Fibroblast of skin of back (primary cell): ENCODE results near the gene ZNF107.
"Not testable (repeated sequence)": the region's sequence is repeated elsewhere in the genome, so short reads cannot be mapped to it uniquely, and the experiment has no call there.

Experiments
- DNase-seq: peaks from one replicate; pipeline ENCODE4 v3.0.0-alpha.2; 2013

ZNF107 gene

DNA sequence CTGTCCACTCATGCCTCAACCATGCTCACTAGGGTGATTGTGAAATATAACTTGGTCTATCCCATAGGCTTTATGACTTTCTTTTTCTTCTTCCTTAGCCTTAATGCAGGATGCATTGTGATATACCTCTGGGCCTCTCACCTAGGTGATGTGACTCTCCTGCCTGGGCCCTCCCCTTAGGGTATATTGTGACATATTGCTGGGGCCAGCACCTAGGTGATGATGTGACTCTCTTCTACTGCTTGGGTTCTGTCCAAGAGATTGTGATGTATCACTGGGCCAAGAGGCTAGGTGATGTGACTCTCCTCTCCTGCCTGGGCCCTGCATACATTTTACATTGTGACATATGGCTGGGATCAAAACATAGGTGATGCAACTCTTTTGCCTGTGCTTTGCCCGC is 14.7 kb upstream of the ZNF107 start:
- no peak for DNase-seq

DNA sequence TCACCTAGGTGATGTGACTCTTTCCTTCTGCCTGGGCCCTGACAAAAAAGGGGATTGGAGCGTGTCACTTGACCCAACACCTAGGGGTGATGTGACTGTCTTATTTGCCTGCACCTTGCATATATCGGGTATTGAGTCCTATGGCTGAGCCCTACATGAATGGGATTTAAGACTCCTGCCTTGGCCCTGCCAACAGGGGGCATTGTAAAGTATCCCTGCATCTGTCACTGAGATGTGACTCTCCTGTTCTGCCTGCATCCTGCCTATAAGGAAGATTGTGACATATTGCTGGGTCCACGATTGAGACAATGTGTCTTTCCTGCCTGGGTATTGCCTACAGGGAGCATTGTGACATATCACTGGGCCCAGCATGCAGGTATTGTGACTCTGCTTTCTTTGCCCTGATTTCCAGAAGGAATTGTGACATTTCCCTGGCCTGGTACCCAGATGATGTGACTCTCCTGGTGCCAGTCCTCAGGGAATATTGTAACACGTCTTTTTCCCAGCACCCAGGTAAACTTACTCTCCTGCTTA is 14.2 kb upstream of the ZNF107 start:
- DNase-seq: no peak

DNA sequence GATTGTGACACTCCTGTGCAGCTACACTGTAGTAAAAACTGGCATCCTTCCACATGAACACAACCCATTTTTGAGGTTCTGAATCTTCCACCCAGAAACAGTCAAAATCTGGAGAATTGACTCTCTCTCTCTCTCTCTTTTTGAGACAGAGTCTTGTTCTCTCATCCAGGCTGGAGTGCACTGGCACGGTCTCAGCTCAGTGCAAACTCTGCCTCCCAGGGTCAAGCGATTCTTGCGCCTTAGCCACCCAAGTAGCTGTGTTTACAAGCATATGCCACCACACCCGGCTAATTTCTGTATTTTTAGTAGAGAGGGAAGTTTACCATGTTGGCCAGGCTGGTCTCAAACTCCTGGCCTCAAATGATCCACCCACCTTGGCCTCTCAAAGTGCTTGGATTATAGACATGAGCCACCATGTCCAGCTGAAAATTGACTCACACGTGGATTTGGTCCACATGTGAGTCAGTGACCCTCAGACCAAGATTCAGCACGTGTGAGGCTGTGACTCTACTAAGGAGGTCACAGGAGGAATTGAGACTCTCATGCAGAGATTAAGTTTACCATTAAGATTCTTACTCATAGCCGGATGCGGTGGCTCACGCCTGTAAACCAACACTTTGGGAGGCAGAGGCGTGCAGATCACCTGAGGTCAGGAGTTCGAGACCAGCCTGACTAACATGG is 12.1 kb upstream of the ZNF107 start:
- no peak for DNase-seq

DNA sequence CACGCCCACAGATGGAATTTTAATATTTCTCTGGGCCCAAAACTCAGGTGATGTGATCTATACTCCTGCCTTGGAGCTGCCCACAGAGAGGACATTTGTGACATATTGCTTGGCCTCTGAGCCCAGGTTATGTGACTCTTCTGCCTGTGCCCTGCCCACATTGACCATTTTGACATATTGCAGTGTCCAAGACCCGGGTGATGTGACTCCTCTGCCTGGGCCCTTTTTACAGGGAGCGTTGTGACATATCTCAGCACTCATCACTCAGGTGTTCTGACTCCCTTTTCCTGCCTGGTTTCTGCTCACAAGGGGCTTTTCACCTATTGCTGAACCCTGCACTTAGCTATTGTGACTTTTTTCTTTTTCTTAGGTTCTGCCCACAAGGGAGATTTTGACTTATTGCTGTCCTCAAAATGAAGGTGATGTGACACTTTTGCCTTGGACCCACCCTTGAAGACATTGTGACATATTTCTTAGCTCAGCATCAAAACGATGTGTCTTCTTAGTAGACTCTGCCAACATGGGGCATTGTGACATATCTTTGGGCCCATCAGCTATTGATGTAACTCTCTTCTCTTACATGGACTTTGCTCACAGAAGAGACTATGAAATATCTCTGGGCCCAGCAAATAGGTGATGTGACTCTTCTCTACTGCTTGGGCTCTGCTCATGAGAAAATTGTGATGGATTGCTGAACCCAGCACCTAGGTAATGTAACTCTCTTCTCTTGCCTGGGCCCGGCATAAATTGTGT is 11.0 kb upstream of the ZNF107 start:
- DNase-seq: no peak

DNA sequence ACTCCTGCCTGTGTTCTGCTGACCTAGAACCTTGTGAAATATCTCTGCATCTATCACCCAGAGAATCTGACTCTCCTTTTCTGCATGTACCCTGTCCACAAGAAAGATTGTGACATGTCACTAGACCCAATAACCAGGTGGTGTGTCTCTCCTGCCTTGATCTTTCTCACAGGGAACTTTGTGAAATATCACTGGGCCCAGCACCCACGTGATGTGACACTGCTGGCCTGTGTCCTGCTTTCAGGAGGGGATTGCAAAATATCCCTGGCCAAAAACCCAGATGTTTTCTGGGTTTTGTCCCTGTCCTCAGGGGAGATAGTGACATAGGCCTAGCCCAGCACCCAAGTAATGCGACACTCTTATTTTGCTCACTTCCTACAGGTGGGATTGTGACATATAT is 10.1 kb upstream of the ZNF107 start:
- no peak for DNase-seq

DNA sequence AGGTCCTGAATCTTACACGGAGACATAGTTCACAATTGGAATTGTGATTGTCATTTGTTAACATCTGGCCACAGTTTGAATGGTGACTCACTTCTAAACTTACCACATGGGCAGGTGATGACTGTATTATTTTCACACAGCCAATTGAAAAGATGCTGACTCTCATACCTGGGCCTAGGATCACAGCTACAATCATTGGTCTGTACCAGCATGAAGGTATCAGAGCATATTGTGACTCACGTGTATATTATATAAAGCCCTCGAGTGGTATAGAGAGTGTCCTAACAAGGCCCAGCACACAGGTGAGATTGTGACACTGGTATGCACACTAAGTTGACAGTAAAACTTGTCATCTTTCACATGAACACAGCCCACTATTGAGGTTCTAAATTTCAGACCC is 9.4 kb upstream of the ZNF107 start:
- DNase-seq: no peak

DNA sequence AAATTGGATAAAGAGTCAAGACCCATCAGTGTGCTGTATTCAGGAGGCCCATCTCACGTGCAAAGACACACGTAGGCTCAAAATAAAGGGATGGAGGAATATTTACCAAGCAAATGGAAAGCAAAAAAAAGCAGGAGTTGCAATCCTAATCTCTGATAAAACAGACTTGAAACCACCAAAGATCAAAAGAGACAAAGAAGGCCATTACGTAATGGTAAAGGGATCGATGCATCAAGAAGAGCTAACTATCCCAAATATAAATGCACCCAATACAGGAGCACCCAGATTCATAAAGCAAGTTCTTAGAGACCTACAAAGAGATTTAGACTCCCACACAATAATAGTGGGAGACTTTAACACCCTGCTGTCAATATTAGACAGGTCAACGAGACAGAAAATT is 3.8 kb upstream of the ZNF107 start:
- DNase-seq: not testable (repeated sequence)

DNA sequence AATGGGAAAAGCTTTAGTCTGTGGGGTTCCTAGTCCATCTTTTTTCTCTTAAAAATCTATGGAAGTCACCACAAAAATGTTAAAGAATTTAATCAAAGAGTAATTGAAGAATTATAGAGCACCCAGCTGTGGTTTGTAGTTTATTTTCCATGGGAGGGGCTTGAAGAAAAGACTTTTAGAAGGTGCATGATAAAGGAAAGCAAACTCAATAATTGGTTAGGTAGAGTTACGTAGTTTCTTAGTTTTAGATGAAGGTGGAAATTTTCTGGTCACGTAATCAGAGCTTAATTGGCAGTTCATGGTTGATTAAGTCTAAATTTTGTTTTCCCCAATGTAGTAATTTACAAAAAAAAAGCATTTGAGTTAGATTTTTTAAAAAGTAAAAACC is 724 bp downstream of the ZNF107 start:
- DNase-seq: no peak

DNA sequence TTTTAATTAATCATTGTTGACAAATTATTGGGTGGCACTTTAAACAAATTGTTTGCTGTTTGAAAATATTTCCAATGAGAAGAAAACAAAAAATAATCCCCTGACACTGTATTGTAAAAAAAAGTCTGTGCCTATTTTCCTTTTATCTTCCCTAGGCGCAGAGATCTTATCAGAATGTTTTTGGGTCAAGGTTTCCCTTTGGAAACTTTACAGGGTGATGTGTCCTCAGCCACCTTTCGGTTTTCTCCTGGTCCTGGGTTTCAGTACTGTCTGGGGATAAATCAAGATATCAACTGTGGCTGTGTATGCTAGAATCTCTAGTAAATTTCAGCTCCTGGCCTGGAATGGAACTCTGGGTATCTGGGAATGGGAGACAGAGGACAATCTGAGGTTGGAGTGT is 1.4 kb downstream of the ZNF107 start:
- no peak for DNase-seq

DNA sequence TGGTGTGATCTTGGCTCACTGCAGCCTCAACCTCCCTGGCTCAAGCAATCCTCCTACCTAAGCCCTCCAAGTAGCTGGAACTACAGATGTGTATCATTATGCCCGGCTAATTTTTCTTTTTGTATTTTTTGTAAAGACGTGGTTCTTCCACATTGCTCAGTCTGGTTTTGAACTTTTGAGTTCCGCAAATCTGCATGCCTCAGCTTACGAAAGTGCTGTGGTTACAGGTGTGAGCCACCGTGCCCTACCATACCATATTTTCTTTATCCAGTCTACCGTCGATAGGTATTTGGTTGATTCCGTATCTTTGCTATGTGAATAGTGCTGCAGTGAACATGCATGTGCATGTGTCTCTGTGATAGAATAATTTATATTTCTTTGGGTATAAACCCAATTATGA is 6.5 kb downstream of the ZNF107 start:
- DNase-seq: no peak

DNA sequence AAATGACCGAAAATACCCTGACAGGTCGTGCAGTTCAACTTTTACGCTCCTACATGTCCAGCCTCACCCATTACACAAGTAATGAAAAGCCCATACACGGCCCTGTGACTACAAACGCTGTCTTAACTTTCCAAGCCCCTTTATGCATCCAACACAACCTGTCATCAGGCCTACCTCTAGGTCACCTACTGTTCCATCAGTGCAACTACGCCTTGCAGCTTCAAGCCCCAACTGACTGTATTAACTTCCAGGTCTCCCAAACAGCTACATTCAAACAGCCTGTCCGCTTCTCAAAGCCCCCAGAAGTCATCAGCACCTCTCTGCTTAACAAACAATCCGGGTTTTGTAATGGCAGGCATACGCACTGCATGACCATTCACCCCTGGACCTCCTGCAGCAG is 19.2 kb downstream of the ZNF107 start:
- no peak for DNase-seq

DNA sequence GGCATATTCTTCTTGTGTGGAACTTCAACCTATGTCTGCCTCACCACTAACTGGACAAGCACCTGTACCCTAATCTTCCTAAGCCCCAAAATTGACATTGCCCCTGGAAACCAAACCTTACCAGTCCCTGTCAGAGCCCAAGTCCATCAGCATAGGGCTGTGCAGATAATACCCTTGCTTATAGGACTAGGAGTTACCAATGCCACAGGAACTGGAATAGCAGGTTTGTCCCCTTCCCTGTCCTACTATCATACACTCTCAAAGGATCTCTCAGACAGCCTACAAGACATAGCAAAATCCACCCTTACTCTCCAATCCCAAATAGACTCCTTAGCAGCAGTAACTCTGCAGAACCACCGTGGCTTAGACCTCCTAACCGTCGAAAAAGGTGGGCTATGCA is 19.8 kb downstream of the ZNF107 start:
- DNase-seq: no peak

DNA sequence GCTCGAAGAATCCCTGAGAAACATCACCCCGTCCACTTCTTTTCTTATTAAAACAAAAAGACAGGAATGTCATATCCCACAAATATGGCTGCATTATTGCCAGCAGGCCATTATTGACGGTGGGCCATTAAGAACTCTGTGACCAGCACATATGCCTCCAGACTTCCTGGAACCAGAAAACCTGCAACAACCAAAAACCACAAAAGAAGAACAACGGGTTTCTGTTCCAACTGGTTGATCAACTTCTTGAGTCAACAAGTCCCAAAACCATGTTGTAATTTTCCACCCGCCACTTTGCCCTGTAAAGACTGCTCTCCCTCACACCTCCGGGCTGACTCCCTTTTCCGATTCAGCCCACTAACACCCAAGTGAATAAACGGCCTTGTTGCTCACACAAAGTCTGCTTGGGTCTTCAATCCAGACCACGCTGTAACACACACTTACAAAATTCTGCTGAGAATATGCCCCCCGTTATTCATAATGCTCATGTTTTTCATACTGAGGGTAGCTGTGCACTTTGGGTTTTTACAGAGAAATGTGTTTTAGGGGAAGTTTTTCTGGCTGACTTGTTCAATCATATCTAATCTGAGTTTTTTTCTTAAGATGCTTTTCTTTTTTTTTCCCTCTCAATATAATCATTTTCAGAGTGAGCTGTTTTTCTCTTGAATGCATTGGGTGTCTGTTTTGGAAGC is 20.7 kb downstream of the ZNF107 start:
- no peak for DNase-seq

DNA sequence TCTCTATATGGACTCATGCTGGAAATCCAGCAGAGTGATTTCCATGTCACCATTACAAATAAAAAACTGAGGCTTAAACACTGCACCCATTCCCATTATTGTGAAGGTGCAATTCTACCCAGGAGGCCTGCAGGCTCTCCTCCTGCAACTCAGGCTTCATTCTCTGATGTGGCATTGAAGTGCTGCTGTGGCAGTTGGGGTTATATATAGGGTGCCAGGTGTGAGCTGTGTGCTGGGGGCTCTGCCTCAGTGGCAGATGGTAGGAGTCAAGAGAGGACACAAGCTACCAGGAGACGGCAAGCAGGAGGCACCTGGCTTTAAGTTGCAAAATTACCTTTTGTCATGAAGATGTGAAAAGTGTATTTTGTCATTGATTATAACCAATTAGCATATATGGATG is 21.3 kb downstream of the ZNF107 start:
- DNase-seq: no peak

DNA sequence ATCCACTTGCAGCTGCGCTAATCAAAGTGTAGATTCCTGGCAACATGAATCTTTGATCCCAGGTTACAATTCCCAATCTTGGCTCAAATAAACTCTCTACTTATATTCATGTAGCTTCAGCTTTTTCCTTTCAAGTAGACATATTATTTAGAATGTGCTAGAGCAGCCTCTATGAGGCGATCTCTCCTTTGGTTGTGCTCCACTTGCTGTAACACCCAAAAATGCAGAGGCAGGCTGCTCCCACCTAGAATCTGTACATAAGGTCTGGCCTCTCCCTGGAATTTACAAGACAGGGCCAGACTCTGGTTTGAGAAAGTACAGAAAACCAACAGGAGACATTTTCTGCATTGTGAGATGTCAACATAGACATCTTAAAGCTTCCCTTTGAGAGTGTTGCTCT is 23.1 kb downstream of the ZNF107 start:
- no peak for DNase-seq

DNA sequence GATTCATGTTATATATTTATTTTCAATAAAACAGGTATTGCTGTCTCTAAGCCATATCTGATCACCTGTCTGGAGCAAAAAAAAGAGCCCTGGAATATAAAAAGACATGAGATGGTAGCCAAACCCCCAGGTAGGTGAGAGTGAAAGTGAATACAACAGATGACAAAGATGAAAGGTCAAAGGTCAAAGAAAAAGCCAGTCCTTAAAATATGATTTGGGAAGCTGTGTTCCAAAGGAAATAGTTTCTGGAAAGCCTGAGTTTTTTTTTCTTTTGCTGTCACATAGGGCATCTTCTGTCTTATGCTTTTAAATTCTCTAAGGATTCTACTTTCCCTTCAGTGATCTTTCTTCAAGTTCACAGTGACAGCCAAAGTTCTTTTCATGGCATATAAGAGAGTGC is 25.9 kb downstream of the ZNF107 start:
- no peak for DNase-seq

DNA sequence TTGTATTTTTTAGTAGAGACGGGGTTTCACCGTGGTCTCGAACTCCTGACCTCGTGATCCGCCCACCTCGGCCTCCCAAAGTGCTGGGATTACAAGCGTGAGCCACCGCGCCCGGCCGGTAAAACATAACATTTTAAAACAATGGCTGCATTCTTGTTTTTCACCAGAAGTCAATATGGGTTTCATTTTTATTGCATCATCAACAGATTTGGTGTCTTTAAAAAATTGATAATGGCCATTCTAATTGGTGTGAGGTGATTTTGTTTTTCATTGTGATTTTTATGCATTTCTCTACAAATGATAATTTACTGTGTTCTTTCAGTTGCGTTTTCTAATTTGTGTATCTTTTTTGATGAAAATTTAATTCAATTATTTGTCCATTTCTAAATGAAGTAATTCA is 31.9 kb downstream of the ZNF107 start:
- DNase-seq: not testable (repeated sequence)

DNA sequence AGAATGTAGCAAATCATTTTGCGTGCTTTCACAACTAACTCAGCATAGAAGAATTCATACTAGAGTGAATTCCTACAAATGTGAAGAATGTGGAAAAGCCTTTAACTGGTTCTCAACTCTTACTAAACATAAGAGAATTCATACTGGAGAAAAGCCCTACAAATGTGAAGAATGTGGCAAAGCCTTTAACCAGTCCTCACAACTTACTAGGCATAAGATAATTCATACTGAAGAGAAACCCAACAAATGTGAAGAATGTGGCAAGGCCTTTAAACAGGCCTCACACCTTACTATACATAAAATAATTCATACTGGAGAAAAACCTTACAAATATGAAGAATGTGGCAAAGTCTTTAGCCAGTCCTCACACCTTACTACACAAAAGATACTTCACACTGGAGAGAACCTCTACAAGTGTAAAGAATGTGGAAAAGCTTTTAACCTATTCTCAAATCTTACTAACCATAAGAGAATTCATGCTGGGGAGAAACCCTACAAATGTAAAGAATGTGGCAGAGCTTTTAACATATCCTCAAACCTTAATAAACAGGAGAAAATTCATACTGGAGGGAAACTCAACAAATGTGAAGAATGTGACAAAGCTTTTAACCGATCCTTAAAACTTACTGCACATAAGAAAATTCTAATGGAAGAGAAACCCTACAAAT is 40.8 kb downstream of the ZNF107 start:
- DNase-seq: no peak

DNA sequence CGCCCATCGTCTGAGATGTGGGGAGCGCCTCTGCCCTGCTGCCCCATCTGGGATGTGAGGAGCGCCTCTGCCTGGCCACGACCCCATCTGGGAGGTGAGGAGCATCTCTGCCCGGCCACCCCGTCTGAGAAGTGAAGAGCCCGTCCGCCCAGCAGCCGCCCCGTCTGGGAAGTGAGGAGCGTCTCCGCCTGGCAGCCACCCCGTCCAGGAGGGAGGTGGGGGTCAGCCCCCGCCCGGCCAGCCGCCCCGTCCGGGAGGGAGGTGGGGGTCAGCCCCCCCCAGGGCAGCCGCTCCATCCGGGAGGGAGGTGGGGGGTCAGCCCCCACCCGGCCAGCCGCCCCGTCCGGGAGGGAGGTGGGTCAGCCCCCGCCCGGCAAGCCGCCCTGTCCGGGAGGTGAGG is 52.0 kb downstream of the ZNF107 start:
- not testable (repeated sequence) for DNase-seq

DNA sequence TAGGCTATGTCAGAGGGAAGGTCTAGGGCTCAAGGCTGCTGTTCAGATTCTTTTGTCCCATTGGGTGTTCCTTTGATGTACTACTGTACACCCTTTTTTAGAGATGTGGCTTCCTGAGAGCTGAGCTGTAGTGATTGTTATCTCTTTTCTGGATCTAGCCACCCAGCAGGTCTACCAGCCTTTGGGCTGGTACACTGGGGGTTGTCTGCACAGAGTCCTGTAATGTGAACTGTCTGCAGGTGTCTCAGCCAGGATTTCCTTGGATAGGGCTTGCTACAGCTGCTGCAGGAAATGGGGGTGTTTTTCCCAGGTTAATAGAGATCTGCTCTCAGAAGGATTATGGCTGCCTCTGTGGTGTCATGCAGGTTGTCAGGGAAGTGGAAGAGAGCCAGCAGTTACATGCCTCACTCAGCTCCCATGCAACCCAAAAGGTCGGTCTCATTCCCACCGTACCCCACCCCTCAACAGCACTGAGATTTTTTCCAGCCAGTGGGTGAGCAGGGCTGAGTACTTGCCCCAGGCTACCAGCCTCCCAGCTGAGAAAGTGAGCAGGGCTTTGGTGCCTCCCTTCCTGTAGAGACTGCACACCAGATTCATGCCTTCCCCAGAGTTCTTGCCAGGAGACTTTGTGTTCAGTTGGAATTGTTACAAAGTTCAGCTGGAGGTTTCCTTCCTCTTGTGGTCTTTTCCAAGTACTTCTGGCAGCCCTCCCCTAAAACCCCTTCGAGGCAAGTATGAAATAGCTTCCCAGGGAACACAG is 63.3 kb downstream of the ZNF107 start:
- no peak for DNase-seq

DNA sequence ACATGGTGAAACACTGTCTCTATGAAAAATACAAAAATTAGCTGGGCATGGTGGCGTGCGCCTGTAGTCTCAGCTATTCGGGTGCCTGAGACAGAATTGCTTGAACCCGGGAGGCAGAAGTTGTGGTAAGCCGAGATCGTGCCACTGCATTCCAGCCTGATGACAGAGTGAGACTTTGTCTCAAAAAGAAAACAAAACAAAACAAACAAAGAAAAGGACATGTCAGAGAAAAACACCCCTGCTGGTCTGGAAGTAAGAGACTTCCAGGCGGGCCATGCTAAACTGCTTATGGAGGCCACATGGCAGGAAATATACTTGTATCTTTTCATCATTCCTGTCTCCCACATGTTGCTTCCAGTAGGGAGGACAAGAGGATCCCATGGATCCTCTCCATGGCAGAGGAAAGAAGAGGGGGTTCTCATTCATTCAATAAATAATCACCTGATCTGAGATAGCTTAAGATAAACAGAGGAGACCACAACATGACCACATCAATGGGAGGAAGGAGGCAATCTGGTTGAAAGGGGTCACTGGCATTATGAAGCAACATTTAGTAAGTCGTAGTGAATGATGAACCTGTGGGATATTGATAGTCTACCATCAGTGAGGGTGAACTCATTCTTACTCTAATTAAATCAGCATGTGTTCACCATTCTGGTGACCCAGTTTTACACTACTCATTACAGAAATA is 67.8 kb downstream of the ZNF107 start:
- no peak for DNase-seq

DNA sequence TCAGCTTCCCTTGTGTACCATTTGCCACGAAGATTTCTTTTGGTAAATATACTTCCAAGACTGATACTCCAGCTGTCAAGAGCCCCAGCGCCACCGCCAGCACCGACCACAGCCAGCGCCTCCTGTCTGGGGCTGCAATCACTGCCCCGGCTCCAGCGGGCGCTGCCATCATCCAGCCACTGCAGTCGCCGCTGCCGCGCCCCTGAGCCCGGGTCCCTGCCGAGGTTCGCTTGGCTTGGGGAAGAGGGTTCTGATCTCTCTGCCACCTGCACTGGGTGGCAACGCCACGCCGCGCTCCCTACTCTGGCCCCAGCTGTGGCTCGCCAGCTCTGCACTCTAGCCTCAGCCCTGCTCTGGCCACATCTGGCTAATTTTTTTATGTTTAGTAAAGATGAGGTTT is 70.6 kb downstream of the ZNF107 start:
- DNase-seq: no peak
